ENCODE measurements around the gene ASTN1. TPM values are rescaled to one million over a fixed set of nuclear protein-coding genes. Genes with fewer than 3 reads are reported as not detected.
A peak's percentile ranks its signal among the peaks of the same experiment; 100 is the strongest.

ASTN1 gene
- total and polyA plus RNA-seq, 3 experiments from 2014 or later: not detected

- no peaks in the 10 kb centered on the region for H3K36me3 ChIP-seq (ENCODE audit: insufficient read depth, low read length)
- Mint-ChIP-seq H3K9me3 (peaks cover 0 to 14% (median 1%) of the 10 kb centered on the region in 5 donors), H3K27ac (no peak overlapping the region), H3K4me1 (no peaks in the 10 kb centered on the region), H3K4me3 (no peak overlapping the region), H3K36me3 (no peaks in the 10 kb centered on the region), H3K27me3 (peaks cover 2 to 3% of the 10 kb centered on the region in 2 donors)
- H3K9me3 ChIP-seq (ENCODE audit: low read length): no peaks in the 10 kb centered on the region
- ChIA-PET POLR2A (no interaction called here), CTCF (no interaction called here)
- no peak for DNase-seq
- H3K27me3 ChIP-seq (ENCODE audit: insufficient read depth, low read length, poor library complexity, severe bottlenecking): no peaks in the 10 kb centered on the region
- H3K4me3 ChIP-seq (ENCODE audit: low read length): no peak overlapping the region
- no peak overlapping the region for H3K27ac ChIP-seq (ENCODE audit: low read depth, low read length)
- no peaks in the 10 kb centered on the region for H3K4me1 ChIP-seq (ENCODE audit: insufficient read depth, low read length)
Observed at GRCh38 chr1:176837708-176838107, 326.8 kb downstream of the ASTN1 start.

- Histone ChIP-seq H3K4me1 (ENCODE audit: insufficient read depth, low read length) (no peaks in the 10 kb centered on the region), H3K36me3 (ENCODE audit: insufficient read depth, low read length) (no peaks in the 10 kb centered on the region), H3K27me3 (ENCODE audit: insufficient read depth, low read length, poor library complexity, severe bottlenecking) (no peaks in the 10 kb centered on the region), H3K27ac (ENCODE audit: low read depth, low read length) (no peak overlapping the region), H3K4me3 (ENCODE audit: low read length) (no peak overlapping the region), H3K9me3 (ENCODE audit: low read length) (no peaks in the 10 kb centered on the region)
- ChIA-PET CTCF (no interaction called here), POLR2A (no interaction called here)
- no peaks in the 10 kb centered on the region for H3K27me3 Mint-ChIP-seq
- H3K9me3 Mint-ChIP-seq: peaks cover 0 to 7% (median 1%) of the 10 kb centered on the region in 5 donors
- no peak overlapping the region for H3K4me3 Mint-ChIP-seq
- DNase-seq: no peak
- H3K36me3 Mint-ChIP-seq: no peaks in the 10 kb centered on the region
- peak overlapping the region in 1 of 8 donors; percentile 74 for H3K27ac Mint-ChIP-seq
- H3K4me1 Mint-ChIP-seq: no peaks in the 10 kb centered on the region
Observed at GRCh38 chr1:176831150-176831549, 333.4 kb downstream of the ASTN1 start.

- Mint-ChIP-seq H3K27me3 (no peaks in the 10 kb centered on the region), H3K36me3 (no peaks in the 10 kb centered on the region), H3K27ac (no peak overlapping the region), H3K4me3 (no peak overlapping the region), H3K4me1 (no peaks in the 10 kb centered on the region), H3K9me3 (peaks cover 0 to 4% (median 0%) of the 10 kb centered on the region in 5 donors)
- H3K36me3 ChIP-seq (ENCODE audit: insufficient read depth, low read length): no peaks in the 10 kb centered on the region
- H3K9me3 ChIP-seq (ENCODE audit: low read length): no peaks in the 10 kb centered on the region
- no peak for DNase-seq
- H3K27ac ChIP-seq (ENCODE audit: low read depth, low read length): no peak overlapping the region
- no peaks in the 10 kb centered on the region for H3K4me1 ChIP-seq (ENCODE audit: insufficient read depth, low read length)
- POLR2A ChIA-PET: no interaction called here
- H3K4me3 ChIP-seq (ENCODE audit: low read length): no peak overlapping the region
- H3K27me3 ChIP-seq (ENCODE audit: insufficient read depth, low read length, poor library complexity, severe bottlenecking): no peaks in the 10 kb centered on the region
- CTCF ChIA-PET: no interaction called here
Observed at GRCh38 chr1:176829261-176829660, 335.3 kb downstream of the ASTN1 start.

GRCh38 chr1:176826265-176826664 lies 338.2 kb downstream of the ASTN1 start:
- H3K4me3 Mint-ChIP-seq: no peak overlapping the region
- Histone ChIP-seq H3K4me1 (ENCODE audit: insufficient read depth, low read length) (no peaks in the 10 kb centered on the region), H3K27me3 (ENCODE audit: insufficient read depth, low read length, poor library complexity, severe bottlenecking) (no peaks in the 10 kb centered on the region), H3K9me3 (ENCODE audit: low read length) (no peaks in the 10 kb centered on the region), H3K36me3 (ENCODE audit: insufficient read depth, low read length) (no peaks in the 10 kb centered on the region), H3K4me3 (ENCODE audit: low read length) (no peak overlapping the region), H3K27ac (ENCODE audit: low read depth, low read length) (no peak overlapping the region)
- no peaks in the 10 kb centered on the region for H3K27me3 Mint-ChIP-seq
- ChIA-PET CTCF (no interaction called here), POLR2A (no interaction called here)
- H3K27ac Mint-ChIP-seq: peak overlapping the region in 1 of 8 donors; percentile 11
- H3K36me3 Mint-ChIP-seq: no peaks in the 10 kb centered on the region
- H3K9me3 Mint-ChIP-seq: peaks cover 0 to 2% (median 0%) of the 10 kb centered on the region in 5 donors
- H3K4me1 Mint-ChIP-seq: no peaks in the 10 kb centered on the region
- no peak for DNase-seq

- CTCF ChIA-PET: no interaction called here
- Mint-ChIP-seq H3K36me3 (no peaks in the 10 kb centered on the region), H3K4me3 (no peak overlapping the region), H3K4me1 (no peaks in the 10 kb centered on the region), H3K9me3 (peaks cover 0 to 2% (median 0%) of the 10 kb centered on the region in 5 donors), H3K27ac (no peak overlapping the region), H3K27me3 (no peaks in the 10 kb centered on the region)
- POLR2A ChIA-PET: no interaction called here
- no peaks in the 10 kb centered on the region for H3K27me3 ChIP-seq (ENCODE audit: insufficient read depth, low read length, poor library complexity, severe bottlenecking)
- H3K27ac ChIP-seq (ENCODE audit: low read depth, low read length): no peak overlapping the region
- DNase-seq: no peak
- no peaks in the 10 kb centered on the region for H3K4me1 ChIP-seq (ENCODE audit: insufficient read depth, low read length)
- no peaks in the 10 kb centered on the region for H3K9me3 ChIP-seq (ENCODE audit: low read length)
- no peak overlapping the region for H3K4me3 ChIP-seq (ENCODE audit: low read length)
- no peaks in the 10 kb centered on the region for H3K36me3 ChIP-seq (ENCODE audit: insufficient read depth, low read length)
Observed at GRCh38 chr1:176820391-176821031, 344.0 kb downstream of the ASTN1 start.

GRCh38 chr1:176816232-176816631 lies 348.3 kb downstream of the ASTN1 start:
- Mint-ChIP-seq H3K4me3 (no peak overlapping the region), H3K9me3 (peaks cover 0 to 4% (median 0%) of the 10 kb centered on the region in 5 donors), H3K36me3 (no peaks in the 10 kb centered on the region), H3K4me1 (no peaks in the 10 kb centered on the region), H3K27me3 (no peaks in the 10 kb centered on the region), H3K27ac (peak overlapping the region in 1 of 8 donors; percentile 83)
- DNase-seq: no peak
- no peak overlapping the region for H3K27ac ChIP-seq (ENCODE audit: low read depth, low read length)
- ChIA-PET CTCF (no interaction called here), POLR2A (no interaction called here)
- no peaks in the 10 kb centered on the region for H3K36me3 ChIP-seq (ENCODE audit: insufficient read depth, low read length)
- H3K4me1 ChIP-seq (ENCODE audit: insufficient read depth, low read length): no peaks in the 10 kb centered on the region
- H3K4me3 ChIP-seq (ENCODE audit: low read length): no peak overlapping the region
- H3K9me3 ChIP-seq (ENCODE audit: low read length): no peaks in the 10 kb centered on the region
- H3K27me3 ChIP-seq (ENCODE audit: insufficient read depth, low read length, poor library complexity, severe bottlenecking): no peaks in the 10 kb centered on the region

- no peak for DNase-seq
- Histone ChIP-seq H3K36me3 (ENCODE audit: insufficient read depth, low read length) (no peaks in the 10 kb centered on the region), H3K4me3 (ENCODE audit: low read length) (no peak overlapping the region), H3K27ac (ENCODE audit: low read depth, low read length) (no peak overlapping the region), H3K9me3 (ENCODE audit: low read length) (no peaks in the 10 kb centered on the region), H3K27me3 (ENCODE audit: insufficient read depth, low read length, poor library complexity, severe bottlenecking) (no peaks in the 10 kb centered on the region), H3K4me1 (ENCODE audit: insufficient read depth, low read length) (no peaks in the 10 kb centered on the region)
- ChIA-PET CTCF (no interaction called here), POLR2A (no interaction called here)
- no peaks in the 10 kb centered on the region for H3K36me3 Mint-ChIP-seq
- H3K27ac Mint-ChIP-seq: no peak overlapping the region
- no peaks in the 10 kb centered on the region for H3K27me3 Mint-ChIP-seq
- H3K9me3 Mint-ChIP-seq: peaks cover 0 to 4% (median 0%) of the 10 kb centered on the region in 5 donors
- no peaks in the 10 kb centered on the region for H3K4me1 Mint-ChIP-seq
- H3K4me3 Mint-ChIP-seq: no peak overlapping the region
Observed at GRCh38 chr1:176815621-176816020, 348.9 kb downstream of the ASTN1 start.

- Mint-ChIP-seq H3K27me3 (no peaks in the 10 kb centered on the region), H3K9me3 (peaks cover 0 to 4% (median 0%) of the 10 kb centered on the region in 5 donors), H3K4me3 (no peak overlapping the region), H3K36me3 (no peaks in the 10 kb centered on the region), H3K27ac (no peak overlapping the region), H3K4me1 (no peaks in the 10 kb centered on the region)
- Histone ChIP-seq H3K27me3 (ENCODE audit: insufficient read depth, low read length, poor library complexity, severe bottlenecking) (no peaks in the 10 kb centered on the region), H3K4me1 (ENCODE audit: insufficient read depth, low read length) (no peaks in the 10 kb centered on the region), H3K36me3 (ENCODE audit: insufficient read depth, low read length) (no peaks in the 10 kb centered on the region), H3K4me3 (ENCODE audit: low read length) (no peak overlapping the region), H3K9me3 (ENCODE audit: low read length) (no peaks in the 10 kb centered on the region), H3K27ac (ENCODE audit: low read depth, low read length) (no peak overlapping the region)
- ChIA-PET CTCF (interaction anchor here (1.1 kb wide), 1 partner anchor 9 kb away, joined by 3 read pairs; no protein-coding TSS in a partner anchor), POLR2A (no interaction called here)
- DNase-seq: no peak
Observed at GRCh38 chr1:176811511-176812288, 352.8 kb downstream of the ASTN1 start.

Measured in CD8-positive, alpha-beta memory T cell (primary cell).